PC-3 (cell line): ENCODE measurements around the gene MSH3. TPM values are rescaled to one million over a fixed set of nuclear protein-coding genes. Genes with fewer than 3 reads are reported as not detected.

Experiments
- ATAC-seq: fragments of 200-7000 bp; cut with Tn5 transposase; 2 replicates; pipeline ENCODE4 v1.9.1; 2020; ENCODE audit warnings: mild to moderate bottlenecking, moderate library complexity
- BruUV-seq: library from RNA; stranded (reverse); fragments of 400-500 nt; replicated peaks from 2 replicates; lab custom pipeline; 2021; lab: Mats Ljungman, UMichigan
- CTCF ChIA-PET: fragments of 300-600 bp; sonication (Branson Sonifier 250); formaldehyde crosslinking; loops from one replicate; lab custom pipeline; 2022; ENCODE audit warnings: antibody characterized with exemption; lab: Charles Lee
- POLR2A ChIA-PET: fragments of 300-600 bp; sonication (Branson Sonifier 250); formaldehyde crosslinking; loops from one replicate; lab custom pipeline; 2022; ENCODE audit warnings: antibody characterized with exemption; ENCODE audit not compliant: unreplicated experiment; lab: Charles Lee
- DNase-seq: peaks from one replicate; pipeline ENCODE4 v3.0.0-alpha.2; 2015
- H2AFZ ChIP-seq: fragments of 300-600 bp; sonication (generic); 2 replicates; pipeline ENCODE4 v1.6.0; 2016; ENCODE audit warnings: antibody characterized with exemption, low read length
- H3F3A ChIP-seq: fragments of 300-600 bp; sonication (generic); one replicate; pipeline ENCODE4 v1.6.0; 2017; ENCODE audit warnings: antibody characterized with exemption, low read length, control low read depth, mild to moderate bottlenecking; ENCODE audit not compliant: unreplicated experiment
- H3K27ac ChIP-seq: fragments of 300-600 bp; sonication (generic); 2 replicates; pipeline ENCODE4 v1.5.1; 2016; ENCODE audit warnings: mild to moderate bottlenecking, low read length
- H3K27me3 ChIP-seq: fragments of 300-600 bp; sonication (generic); 2 replicates; pipeline ENCODE4 v1.6.1; 2016; ENCODE audit warnings: low read length, mixed read lengths
- H3K36me3 ChIP-seq: fragments of 300-600 bp; sonication (generic); 2 replicates; pipeline ENCODE4 v1.6.1; 2016; ENCODE audit warnings: low read depth, mixed run types, low read length, mixed read lengths
- H3K4me1 ChIP-seq: fragments of 300-600 bp; sonication (generic); 2 replicates; pipeline ENCODE4 v1.5.1; 2016; ENCODE audit warnings: low read length; ENCODE audit not compliant: insufficient read depth
- H3K4me2 ChIP-seq: fragments of 300-600 bp; sonication (generic); 2 replicates; pipeline ENCODE4 v1.6.0; 2016; ENCODE audit warnings: low read length
- H3K4me3 ChIP-seq: fragments of 300-600 bp; sonication (generic); 2 replicates; pipeline ENCODE4 v1.5.1; 2016; ENCODE audit warnings: mild to moderate bottlenecking, low read length, mixed read lengths
- H3K79me2 ChIP-seq: fragments of 300-600 bp; sonication (generic); 2 replicates; pipeline ENCODE4 v1.6.1; 2017; ENCODE audit warnings: low read length, mixed read lengths
- H3K9ac ChIP-seq: fragments of 300-600 bp; sonication (generic); 2 replicates; pipeline ENCODE4 v1.6.0; 2016; ENCODE audit warnings: mild to moderate bottlenecking, low read length
- H3K9me2 ChIP-seq: fragments of 300-600 bp; sonication (generic); replicated peaks from 2 replicates; pipeline ENCODE4 v1.6.1; 2016; ENCODE audit warnings: mixed run types, low read length, mixed read lengths
- H3K9me3 ChIP-seq: fragments of 300-600 bp; sonication (generic); 2 replicates; pipeline ENCODE4 v1.6.1; 2016; ENCODE audit warnings: low read length, mixed read lengths
- H4K20me1 ChIP-seq: fragments of 300-600 bp; sonication (generic); 2 replicates; pipeline ENCODE4 v1.6.1; 2016; ENCODE audit warnings: low read length, mixed read lengths
- CTCF ChIP-seq: fragments of 300-600 bp; sonication (generic); conservative IDR thresholded peaks from 2 replicates; pipeline ENCODE4 v1.5.1; 2017; ENCODE audit warnings: antibody characterized with exemption, low read depth, mild to moderate bottlenecking, low read length
- EZH2 ChIP-seq: fragments of 300-600 bp; sonication (generic); IDR thresholded peaks from one replicate; pipeline ENCODE4 v1.6.1; 2017; ENCODE audit warnings: antibody characterized with exemption, mild to moderate bottlenecking, low read length; ENCODE audit not compliant: unreplicated experiment
- EZH2phosphoT487 ChIP-seq: fragments of 300-600 bp; sonication (generic); IDR thresholded peaks from 2 replicates; pipeline ENCODE4 v1.6.1; 2018; ENCODE audit warnings: mild to moderate bottlenecking, antibody characterized with exemption, low read length, borderline replicate concordance
- intact Hi-C: fragments of 100-400 bp; cut with micrococcal nuclease; formaldehyde crosslinking; loops from 2 replicates; pipeline ENCODE4 v1.9.0; 2023
- total RNA-seq: library from RNA; depleted of rRNA; stranded (reverse); fragments of >200 nt; gene quantifications from 2 replicates; pipeline ENCODE4 v1.2.3, GENCODE V29; 2014

Gene MSH3
- total RNA-seq, 1 experiment from 2014 or later = 9.0 TPM

GRCh38 chr5:80798166-80798565 is 143.7 kb downstream of the MSH3 start:
- intact Hi-C loops = no loop called here
- no peaks in the 10 kb centered on the region for H3K27me3 ChIP-seq
- no peaks in the 10 kb centered on the region for H3K9me2 ChIP-seq
- no peak overlapping the region for H3K27ac ChIP-seq
- no peak overlapping the region for H3K4me2 ChIP-seq
- DNase-seq (no peak), ATAC-seq (no peak)
- no peaks in the 10 kb centered on the region for H3K9me3 ChIP-seq
- H4K20me1 ChIP-seq = no peaks in the 10 kb centered on the region
- H3K9ac ChIP-seq = no peak overlapping the region
- no peaks in the 10 kb centered on the region for H3K79me2 ChIP-seq
- no peak overlapping the region for H3K4me3 ChIP-seq
- H2AFZ ChIP-seq = no peak overlapping the region
- no peaks in the 10 kb centered on the region for H3K4me1 ChIP-seq
- BruUV-seq = no TSS peak
- H3F3A ChIP-seq = no peaks in the 10 kb centered on the region
- ChIA-PET POLR2A (no interaction called here), CTCF (no interaction called here)
- no peak for TF ChIP-seq EZH2phosphoT487
- TF ChIP-seq CTCF = no peak
- no peak for TF ChIP-seq EZH2
- H3K36me3 ChIP-seq = peaks cover 3% of the 10 kb centered on the region; the same call in 1 of the 2 replicates

DNA sequence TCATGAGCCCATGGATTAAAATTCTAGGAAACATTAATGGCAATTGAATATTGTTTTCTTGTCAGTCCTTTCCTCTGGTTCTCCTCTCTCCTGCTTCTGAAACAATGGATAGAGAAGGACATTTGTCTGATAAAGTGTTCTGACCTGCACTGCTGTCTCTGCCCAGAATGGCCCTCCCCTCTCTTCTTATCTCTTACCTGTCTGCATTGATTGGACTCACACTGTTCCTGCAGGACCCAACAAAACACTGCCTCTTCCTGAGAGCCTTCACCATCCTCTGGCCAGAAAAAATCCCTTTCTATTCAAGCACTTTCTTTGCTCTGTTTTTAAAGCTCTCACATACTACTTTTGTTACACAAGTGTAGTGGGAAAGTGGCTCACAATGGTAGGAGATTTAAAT is 144.2 kb downstream of the MSH3 start:
- no peaks in the 10 kb centered on the region for H3K79me2 ChIP-seq
- TF ChIP-seq EZH2phosphoT487 = no peak
- no peak for TF ChIP-seq CTCF
- TF ChIP-seq EZH2 = no peak
- no peaks in the 10 kb centered on the region for H3F3A ChIP-seq
- H4K20me1 ChIP-seq = no peaks in the 10 kb centered on the region
- no TSS peak for BruUV-seq
- no peak overlapping the region for H3K4me2 ChIP-seq
- H3K4me1 ChIP-seq = no peaks in the 10 kb centered on the region
- DNase-seq (no peak), ATAC-seq (no peak)
- no peaks in the 10 kb centered on the region for H3K9me2 ChIP-seq
- H3K9me3 ChIP-seq = no peaks in the 10 kb centered on the region
- H3K9ac ChIP-seq = no peak overlapping the region
- intact Hi-C loops = no loop called here
- H3K4me3 ChIP-seq = no peak overlapping the region
- no peak overlapping the region for H2AFZ ChIP-seq
- H3K36me3 ChIP-seq = no peaks in the 10 kb centered on the region; the same call in 1 of the 2 replicates
- no peak overlapping the region for H3K27ac ChIP-seq
- CTCF ChIA-PET = no interaction called here
- no peaks in the 10 kb centered on the region for H3K27me3 ChIP-seq
- POLR2A ChIA-PET = no interaction called here

DNA sequence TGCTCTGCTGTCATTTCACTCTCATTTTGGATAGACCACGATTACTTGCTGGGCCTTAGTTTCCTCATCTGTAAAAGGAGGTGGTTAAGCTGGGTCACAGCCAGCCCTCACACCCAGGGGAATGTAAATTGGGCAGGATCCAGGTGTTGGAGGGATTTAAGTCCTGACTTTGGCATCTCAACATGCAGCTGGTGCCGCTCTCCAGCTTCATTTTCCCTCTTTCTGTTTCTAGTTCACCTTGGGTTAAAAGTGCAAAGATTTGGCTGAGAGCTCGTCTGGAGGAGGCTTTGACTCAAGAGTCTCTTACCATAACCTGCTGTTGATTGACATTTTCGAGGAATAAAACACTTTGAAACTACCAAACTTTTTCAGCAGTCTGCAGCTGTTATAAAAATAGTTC is 144.6 kb downstream of the MSH3 start:
- H3K36me3 ChIP-seq = no peaks in the 10 kb centered on the region
- ATAC-seq (no peak), DNase-seq (no peak)
- no peaks in the 10 kb centered on the region for H3K9me3 ChIP-seq
- H4K20me1 ChIP-seq = no peaks in the 10 kb centered on the region
- no peak overlapping the region for H3K9ac ChIP-seq
- H3K4me3 ChIP-seq = no peak overlapping the region
- H3K9me2 ChIP-seq = no peaks in the 10 kb centered on the region
- CTCF ChIA-PET = no interaction called here
- no peaks in the 10 kb centered on the region for H3K27me3 ChIP-seq
- H3K4me1 ChIP-seq = no peaks in the 10 kb centered on the region
- no peak overlapping the region for H2AFZ ChIP-seq
- no peaks in the 10 kb centered on the region for H3F3A ChIP-seq
- intact Hi-C loops = no loop called here
- no peak overlapping the region for H3K27ac ChIP-seq
- POLR2A ChIA-PET = no interaction called here
- H3K79me2 ChIP-seq = no peaks in the 10 kb centered on the region
- H3K4me2 ChIP-seq = no peak overlapping the region
- TF ChIP-seq EZH2phosphoT487 (no peak), EZH2 (no peak), CTCF (no peak)
- BruUV-seq = no TSS peak
